ENCODE measurements around the gene RPS15A. TPM values are rescaled to one million over a fixed set of nuclear protein-coding genes. Genes with fewer than 3 reads are reported as not detected.
"Not testable (repeated sequence)": the region's sequence is repeated elsewhere in the genome, so short reads cannot be mapped to it uniquely, and the experiment has no call there.

RPS15A gene
- total and polyA plus RNA-seq, 2 donors (not counting 1 experiment from before 2014, with no cell fraction given): 1,585 to 3,828 TPM

GRCh38 chr16:18783430-18784341 lies 6.4 kb downstream of the RPS15A start:
- Histone ChIP-seq H3K4me3 (replicated peaks in 1 of 4; ENCODE audit: control extremely low read depth in 1 of 4, insufficient read depth in 1 of 4, low read depth in 3 of 4, low read length in 4 of 4) (no peak overlapping the region), H3K27me3 (ENCODE audit: control insufficient read depth, insufficient read depth, low read length) (no peaks in the 10 kb centered on the region), H3K9me3 (ENCODE audit: control insufficient read depth, insufficient read depth, low read depth, low read length) (no peaks in the 10 kb centered on the region), H4K20me1 (ENCODE audit: control insufficient read depth, extremely low read depth, insufficient read depth, low read length) (peaks cover 10% of the 10 kb centered on the region), H3K79me2 (ENCODE audit: control insufficient read depth, insufficient read depth, low read length) (peaks cover 56% of the 10 kb centered on the region), H3K4me2 (ENCODE audit: extremely low read depth, insufficient read depth, low read length) (no peak overlapping the region), H3K27ac (ENCODE audit: insufficient read depth, low read length) (no peak overlapping the region), H3K4me1 (ENCODE audit: control insufficient read depth, extremely low read depth, insufficient read depth, low read length) (peaks cover 11% of the 10 kb centered on the region), H3K36me3 (ENCODE audit: control insufficient read depth, insufficient read depth, low read length) (peaks cover 16% of the 10 kb centered on the region), H3K9ac (ENCODE audit: insufficient read depth, low read length) (no peak overlapping the region), H2AFZ (ENCODE audit: low read length) (no peak overlapping the region)
- TF ChIP-seq CTCF (conservative IDR thresholded peaks at IDR 0.05 in 1 of 2, IDR thresholded peaks at IDR 0.05 in 1 of 2; ENCODE audit: low read depth in 1 of 2, low read length in 2 of 2) (no peak), EZH2 (IDR thresholded peaks at IDR 0.05; ENCODE audit: low read length, missing control alignments) (no peak)
- DNase-seq (ENCODE audit: low read depth in 2 of 2): no peak

GRCh38 chr16:18782697-18783429 lies 7.3 kb downstream of the RPS15A start:
- H3K4me2 ChIP-seq (ENCODE audit: extremely low read depth, insufficient read depth, low read length): no peak overlapping the region
- no peak for DNase-seq (ENCODE audit: low read depth in 2 of 2)
- peaks cover 16% of the 10 kb centered on the region for H3K36me3 ChIP-seq (ENCODE audit: control insufficient read depth, insufficient read depth, low read length)
- no peaks in the 10 kb centered on the region for H3K9me3 ChIP-seq (ENCODE audit: control insufficient read depth, insufficient read depth, low read depth, low read length)
- TF ChIP-seq EZH2 (IDR thresholded peaks at IDR 0.05; ENCODE audit: low read length, missing control alignments) (no peak), CTCF (conservative IDR thresholded peaks at IDR 0.05 in 1 of 2, IDR thresholded peaks at IDR 0.05 in 1 of 2; ENCODE audit: low read depth in 1 of 2, low read length in 2 of 2) (no peak)
- H3K27me3 ChIP-seq (ENCODE audit: control insufficient read depth, insufficient read depth, low read length): no peaks in the 10 kb centered on the region
- peaks cover 47% of the 10 kb centered on the region for H3K79me2 ChIP-seq (ENCODE audit: control insufficient read depth, insufficient read depth, low read length)
- H3K27ac ChIP-seq (ENCODE audit: insufficient read depth, low read length): no peak overlapping the region
- H2AFZ ChIP-seq (ENCODE audit: low read length): no peak overlapping the region
- H3K9ac ChIP-seq (ENCODE audit: insufficient read depth, low read length): no peak overlapping the region
- no peak overlapping the region for H3K4me3 ChIP-seq (replicated peaks in 1 of 4; ENCODE audit: control extremely low read depth in 1 of 4, insufficient read depth in 1 of 4, low read depth in 3 of 4, low read length in 4 of 4)
- H3K4me1 ChIP-seq (ENCODE audit: control insufficient read depth, extremely low read depth, insufficient read depth, low read length): peaks cover 7% of the 10 kb centered on the region
- H4K20me1 ChIP-seq (ENCODE audit: control insufficient read depth, extremely low read depth, insufficient read depth, low read length): peaks cover 9% of the 10 kb centered on the region

GRCh38 chr16:18781232-18781631 lies 8.9 kb downstream of the RPS15A start:
- H3K4me1 ChIP-seq (ENCODE audit: control insufficient read depth, extremely low read depth, insufficient read depth, low read length); DNase-seq (ENCODE audit: low read depth in 2 of 2); H3K27me3 ChIP-seq (ENCODE audit: control insufficient read depth, insufficient read depth, low read length); H3K9me3 ChIP-seq (ENCODE audit: control insufficient read depth, insufficient read depth, low read depth, low read length); H3K4me2 ChIP-seq (ENCODE audit: extremely low read depth, insufficient read depth, low read length); H4K20me1 ChIP-seq (ENCODE audit: control insufficient read depth, extremely low read depth, insufficient read depth, low read length); H3K9ac ChIP-seq (ENCODE audit: insufficient read depth, low read length); H3K27ac ChIP-seq (ENCODE audit: insufficient read depth, low read length); H3K4me3 ChIP-seq (replicated peaks in 1 of 4; ENCODE audit: control extremely low read depth in 1 of 4, insufficient read depth in 1 of 4, low read depth in 3 of 4, low read length in 4 of 4); H2AFZ ChIP-seq (ENCODE audit: low read length): not testable (repeated sequence)
- peaks cover 11% of the 10 kb centered on the region for H3K36me3 ChIP-seq (ENCODE audit: control insufficient read depth, insufficient read depth, low read length)
- H3K79me2 ChIP-seq (ENCODE audit: control insufficient read depth, insufficient read depth, low read length): peaks cover 31% of the 10 kb centered on the region

- H3K79me2 ChIP-seq (ENCODE audit: control insufficient read depth, insufficient read depth, low read length): peaks cover 24% of the 10 kb centered on the region
- H3K27me3 ChIP-seq (ENCODE audit: control insufficient read depth, insufficient read depth, low read length); DNase-seq (ENCODE audit: low read depth in 2 of 2); H3K27ac ChIP-seq (ENCODE audit: insufficient read depth, low read length); H3K4me3 ChIP-seq (replicated peaks in 1 of 4; ENCODE audit: control extremely low read depth in 1 of 4, insufficient read depth in 1 of 4, low read depth in 3 of 4, low read length in 4 of 4); H3K9ac ChIP-seq (ENCODE audit: insufficient read depth, low read length); H3K4me1 ChIP-seq (ENCODE audit: control insufficient read depth, extremely low read depth, insufficient read depth, low read length); H3K36me3 ChIP-seq (ENCODE audit: control insufficient read depth, insufficient read depth, low read length); H4K20me1 ChIP-seq (ENCODE audit: control insufficient read depth, extremely low read depth, insufficient read depth, low read length); H3K9me3 ChIP-seq (ENCODE audit: control insufficient read depth, insufficient read depth, low read depth, low read length); H3K4me2 ChIP-seq (ENCODE audit: extremely low read depth, insufficient read depth, low read length); H2AFZ ChIP-seq (ENCODE audit: low read length): not testable (repeated sequence)
Observed at GRCh38 chr16:18780460-18781026, 9.6 kb downstream of the RPS15A start.

GRCh38 chr16:18777664-18778063 lies 12.5 kb downstream of the RPS15A start:
- H3K9me3 ChIP-seq (ENCODE audit: control insufficient read depth, insufficient read depth, low read depth, low read length); H3K9ac ChIP-seq (ENCODE audit: insufficient read depth, low read length); H3K79me2 ChIP-seq (ENCODE audit: control insufficient read depth, insufficient read depth, low read length); H3K27me3 ChIP-seq (ENCODE audit: control insufficient read depth, insufficient read depth, low read length); H3K4me1 ChIP-seq (ENCODE audit: control insufficient read depth, extremely low read depth, insufficient read depth, low read length); H3K36me3 ChIP-seq (ENCODE audit: control insufficient read depth, insufficient read depth, low read length); H4K20me1 ChIP-seq (ENCODE audit: control insufficient read depth, extremely low read depth, insufficient read depth, low read length); H3K4me3 ChIP-seq (replicated peaks in 1 of 4; ENCODE audit: control extremely low read depth in 1 of 4, insufficient read depth in 1 of 4, low read depth in 3 of 4, low read length in 4 of 4); DNase-seq (ENCODE audit: low read depth in 2 of 2); H3K27ac ChIP-seq (ENCODE audit: insufficient read depth, low read length); H2AFZ ChIP-seq (ENCODE audit: low read length); H3K4me2 ChIP-seq (ENCODE audit: extremely low read depth, insufficient read depth, low read length): not testable (repeated sequence)
